OCI-LY3 (cell line): ENCODE results near the gene KHNYN.

Source experiments
- CTCF ChIP-seq: fragments of 200-600, 300-600 bp; sonication (generic); IDR thresholded peaks from 2 replicates; pipeline ENCODE4 v1.5.1; 2014; ENCODE audit warnings: antibody characterized with exemption, low read length, low read depth
- EZH2phosphoT487 ChIP-seq: fragments of 200-600 bp; shearing (Covaris generic); IDR thresholded peaks from 2 replicates; pipeline ENCODE4 v1.6.1; 2018; ENCODE audit warnings: antibody characterized with exemption, mixed run types, low read depth

- TF ChIP-seq CTCF (no peak), EZH2phosphoT487 (no peak)
Observed at GRCh38 chr14:24437736-24438067, 7.9 kb downstream of the KHNYN start.
